Astrocyte of the spinal cord (primary cell): ENCODE measurements around the gene CDK14.
A peak's percentile ranks its signal among the peaks of the same experiment; 100 is the strongest.

Experiments used
- DNase-seq: peaks from one replicate; pipeline ENCODE4 v3.0.0; 2011; ENCODE audit warnings: low read depth, low spot score
- H3K4me3 ChIP-seq: 2 replicates; pipeline ENCODE4 v1.5.1; 2011; ENCODE audit warnings: low read depth, mild to moderate bottlenecking, low read length, moderate library complexity
- in situ Hi-C: cut with HindIII; loops from 2 replicates; pipeline ENCODE4 v1.10.0; 2017; ENCODE audit warnings: low sequenced_read_pairs
- TF ChIP-seq, protein P1 (sequence below): IDR thresholded peaks from 2 replicates; pipeline ENCODE4 v1.5.1; 2012; ENCODE audit warnings: low read depth, mild to moderate bottlenecking, low read length, inconsistent platforms

Gene CDK14

DNA sequence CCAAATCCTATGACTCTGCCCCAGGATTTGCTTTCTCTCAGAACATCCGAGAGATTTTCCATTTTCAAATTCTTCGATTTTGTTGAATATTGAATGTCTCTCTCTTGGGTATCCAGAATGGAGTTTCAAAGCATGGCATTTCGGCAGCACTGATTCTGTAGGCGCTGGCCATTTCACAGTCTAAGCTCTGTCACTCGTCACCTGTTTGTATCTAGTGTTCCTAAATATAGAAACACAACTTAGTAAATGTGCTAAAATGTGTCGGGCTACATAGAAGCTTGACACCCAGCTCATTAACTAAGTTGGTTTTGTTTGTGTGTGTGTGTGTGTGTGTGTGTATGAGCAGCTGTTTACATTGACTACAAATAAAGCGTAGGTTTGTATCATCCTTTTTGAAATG is 494.6 kb downstream of the CDK14 start:
- no peak for DNase-seq
- no peak overlapping the region for H3K4me3 ChIP-seq
- TF ChIP-seq, protein P1, sequence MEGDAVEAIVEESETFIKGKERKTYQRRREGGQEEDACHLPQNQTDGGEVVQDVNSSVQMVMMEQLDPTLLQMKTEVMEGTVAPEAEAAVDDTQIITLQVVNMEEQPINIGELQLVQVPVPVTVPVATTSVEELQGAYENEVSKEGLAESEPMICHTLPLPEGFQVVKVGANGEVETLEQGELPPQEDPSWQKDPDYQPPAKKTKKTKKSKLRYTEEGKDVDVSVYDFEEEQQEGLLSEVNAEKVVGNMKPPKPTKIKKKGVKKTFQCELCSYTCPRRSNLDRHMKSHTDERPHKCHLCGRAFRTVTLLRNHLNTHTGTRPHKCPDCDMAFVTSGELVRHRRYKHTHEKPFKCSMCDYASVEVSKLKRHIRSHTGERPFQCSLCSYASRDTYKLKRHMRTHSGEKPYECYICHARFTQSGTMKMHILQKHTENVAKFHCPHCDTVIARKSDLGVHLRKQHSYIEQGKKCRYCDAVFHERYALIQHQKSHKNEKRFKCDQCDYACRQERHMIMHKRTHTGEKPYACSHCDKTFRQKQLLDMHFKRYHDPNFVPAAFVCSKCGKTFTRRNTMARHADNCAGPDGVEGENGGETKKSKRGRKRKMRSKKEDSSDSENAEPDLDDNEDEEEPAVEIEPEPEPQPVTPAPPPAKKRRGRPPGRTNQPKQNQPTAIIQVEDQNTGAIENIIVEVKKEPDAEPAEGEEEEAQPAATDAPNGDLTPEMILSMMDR = no peak
- in situ Hi-C loops = no loop called here

DNA sequence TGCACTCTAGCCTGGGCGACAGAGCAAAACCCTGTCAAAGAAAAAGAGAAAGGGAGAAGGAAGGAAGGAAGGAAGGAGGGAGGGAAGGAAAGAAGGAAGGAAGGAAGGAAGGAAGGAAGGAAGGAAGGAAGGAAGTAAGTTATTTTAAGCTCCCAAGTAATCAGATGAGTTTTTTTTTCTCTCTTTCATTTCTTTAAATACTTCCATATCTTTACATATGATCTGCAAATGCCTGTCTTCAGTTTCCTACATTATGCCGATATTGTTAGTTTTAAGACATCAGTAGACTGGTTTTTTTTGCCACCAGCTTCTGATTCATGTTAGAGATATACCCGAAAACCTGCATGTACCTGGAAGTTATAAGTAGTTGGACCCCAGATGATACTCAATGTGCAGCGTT is 495.5 kb downstream of the CDK14 start:
- no peak for DNase-seq
- H3K4me3 ChIP-seq = no peak overlapping the region
- TF ChIP-seq, protein P1 = no peak
- in situ Hi-C loops = no loop called here

DNA sequence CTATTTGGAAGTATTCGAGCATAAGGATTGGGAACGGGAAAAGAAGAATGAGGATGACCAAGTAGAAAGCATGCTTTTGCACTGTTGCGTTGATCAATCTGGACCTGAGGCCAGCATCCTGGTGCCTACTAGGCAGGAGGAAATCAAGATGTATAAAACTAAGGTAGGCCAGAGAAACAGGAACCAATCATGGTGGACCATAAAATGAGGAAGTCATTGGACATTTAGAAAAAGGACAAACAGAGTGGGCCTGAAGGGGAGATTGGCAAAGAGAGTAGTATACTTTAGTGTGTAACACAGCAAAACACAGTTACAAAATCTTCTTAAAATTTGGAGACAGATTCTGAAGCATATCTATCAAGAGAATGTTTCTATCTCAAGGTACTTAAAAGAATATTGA is 497.1 kb downstream of the CDK14 start:
- DNase-seq = no peak
- in situ Hi-C loops = no loop called here
- H3K4me3 ChIP-seq = no peak overlapping the region
- TF ChIP-seq, protein P1 = no peak

- TF ChIP-seq, protein P1 = no peak
- in situ Hi-C loops = no loop called here
- no peak overlapping the region for H3K4me3 ChIP-seq
- DNase-seq = peak; percentile 59
Observed at GRCh38 chr7:91098566-91098965, 502.4 kb downstream of the CDK14 start.

- TF ChIP-seq, protein P1 = no peak
- no peak for DNase-seq
- no peak overlapping the region for H3K4me3 ChIP-seq
- in situ Hi-C loops = no loop called here
Observed at GRCh38 chr7:91103363-91103762, 507.2 kb downstream of the CDK14 start.

- no peak for DNase-seq
- in situ Hi-C loops = no loop called here
- no peak overlapping the region for H3K4me3 ChIP-seq
- TF ChIP-seq, protein P1 = no peak
Observed at GRCh38 chr7:91107460-91107859, 511.3 kb downstream of the CDK14 start.

GRCh38 chr7:91109200-91109599 is 513.1 kb downstream of the CDK14 start:
- no peak for DNase-seq
- in situ Hi-C loops = no loop called here
- H3K4me3 ChIP-seq = no peak overlapping the region
- TF ChIP-seq, protein P1 = no peak
